NK-92 (cell line): Measurements from ENCODE around the gene GAD1.

ENCODE experiments used
- DNase-seq: peaks from one replicate; lab custom pipeline; 2025; ENCODE audit not compliant: unreplicated experiment; lab: John Stamatoyannopoulos, UW

The GAD1 gene

GRCh38 chr2:170816504-170817092 lies at the start of gene GAD1:
GAD1 (plus strand) TSS chr2:170816887; CDS start chr2:170818592, 1,705 bp downstream.
- DNase-seq: no peak

GRCh38 chr2:170770008-170770605 lies 46.6 kb upstream of the GAD1 start, which contains the start of gene ERICH2:
ERICH2 (plus strand) TSS chr2:170770378; CDS start chr2:170770682, 304 bp downstream.
- no peak for DNase-seq

- DNase-seq: no peak
Observed at GRCh38 chr2:170770606-170771420, 45.9 kb upstream of the GAD1 start.

GRCh38 chr2:170771421-170771937 lies 45.2 kb upstream of the GAD1 start:
- no peak for DNase-seq

GRCh38 chr2:170772295-170772694 lies 44.4 kb upstream of the GAD1 start:
- no peak for DNase-seq

GRCh38 chr2:170774074-170774473 lies 42.6 kb upstream of the GAD1 start:
- no peak for DNase-seq

GRCh38 chr2:170778900-170779299 lies 37.8 kb upstream of the GAD1 start:
- DNase-seq: no peak

GRCh38 chr2:170779304-170779703 lies 37.4 kb upstream of the GAD1 start:
- no peak for DNase-seq

GRCh38 chr2:170782673-170783072 lies 34.0 kb upstream of the GAD1 start:
- no peak for DNase-seq

- no peak for DNase-seq
Observed at GRCh38 chr2:170783549-170783948, 33.1 kb upstream of the GAD1 start.

GRCh38 chr2:170798996-170799395 lies 17.7 kb upstream of the GAD1 start:
- no peak for DNase-seq

- no peak for DNase-seq
Observed at GRCh38 chr2:170806548-170806947, 10.1 kb upstream of the GAD1 start.

- no peak for DNase-seq
Observed at GRCh38 chr2:170812710-170813600, 3.7 kb upstream of the GAD1 start.

GRCh38 chr2:170813611-170814532 lies 2.8 kb upstream of the GAD1 start:
- DNase-seq: no peak

GRCh38 chr2:170814533-170815230 lies 2.0 kb upstream of the GAD1 start:
- DNase-seq: no peak

GRCh38 chr2:170815311-170815710 lies 1.4 kb upstream of the GAD1 start:
- DNase-seq: no peak

GRCh38 chr2:170815746-170816503 lies 762 bp upstream of the GAD1 start:
- no peak for DNase-seq
